Lung (tissue), 12 donors: ENCODE measurements around the gene MED13L. TPM values are rescaled to one million over a fixed set of nuclear protein-coding genes. Genes with fewer than 3 reads are reported as not detected.

Source experiments
- ATAC-seq: fragments of 200-7000 bp; cut with Tn5 transposase; one replicate; pipeline ENCODE4 v1.9.1; 2020; ENCODE audit warnings: moderate number of reproducible peaks; ENCODE audit not compliant: insufficient read depth, low FRiP score
- DNase-seq, 3 donors: peaks; one replicate each; pipeline ENCODE4 v3.0.0-alpha.2; 2013 to 2017
- H3K27ac ChIP-seq, 2 donors: one replicate each; pipeline ENCODE4 v1.5.1; 2013; ENCODE audit warnings: mild to moderate bottlenecking in 2 of 2, moderate library complexity in 2 of 2, control low read depth in 1 of 2, inconsistent platforms in 1 of 2, low read depth in 1 of 2, low read length in 1 of 2
- H3K27me3 ChIP-seq, 3 donors: one replicate each; pipeline ENCODE4 v1.5.1; 2013; ENCODE audit warnings: low read length in 2 of 3; ENCODE audit not compliant: control insufficient read depth in 3 of 3, insufficient read depth in 3 of 3
- H3K36me3 ChIP-seq, 4 donors: one replicate each; pipeline ENCODE4 v1.5.1; 2013; ENCODE audit warnings: low read length in 4 of 4, mild to moderate bottlenecking in 1 of 4, moderate library complexity in 1 of 4; ENCODE audit not compliant: control insufficient read depth in 4 of 4, insufficient read depth in 4 of 4
- H3K4me1 ChIP-seq, 5 donors: one replicate each; pipeline ENCODE4 v1.5.1; 2013; ENCODE audit warnings: low read length in 5 of 5, mild to moderate bottlenecking in 2 of 5, moderate library complexity in 1 of 5; ENCODE audit not compliant: control insufficient read depth in 5 of 5, insufficient read depth in 5 of 5
- H3K4me3 ChIP-seq: one replicate; pipeline ENCODE4 v1.5.1; 2013; ENCODE audit warnings: mild to moderate bottlenecking, control low read depth, moderate library complexity
- H3K9ac ChIP-seq, 2 donors: one replicate each; pipeline ENCODE4 v1.5.1; 2013; ENCODE audit warnings: low read length in 2 of 2, control low read depth in 1 of 2; ENCODE audit not compliant: insufficient read depth in 1 of 2
- H3K9me3 ChIP-seq, 4 donors: one replicate each; pipeline ENCODE4 v1.5.1; 2013; ENCODE audit warnings: low read length in 3 of 4, mild to moderate bottlenecking in 1 of 4, moderate library complexity in 1 of 4; ENCODE audit not compliant: control insufficient read depth in 4 of 4, insufficient read depth in 3 of 4
- WGBS, 2 donors: extraction: QIAGEN DNeasy Blood & Tissue Kit; methylation state at CpG; one replicate each; pipeline ENCODE4 v1.1.7; 2013; 5-methylcytosine and 5-hydroxymethylcytosine counted together
- polyA plus RNA-seq, 2 donors: library from polyadenylated mRNA; stranded (reverse); fragments of 200-250 nt; gene quantifications; one replicate each; pipeline ENCODE4 v1.2.1, GENCODE V29; 2013
- total RNA-seq, 2 donors: library from RNA; depleted of rRNA in 1 of 2; stranded (reverse); fragments of >200 nt in 1 of 2; gene quantifications; one replicate each; pipeline ENCODE4 v1.2.1, GENCODE V29; 2014 to 2021
- TF ChIP-seq, protein P1 (sequence below): IDR thresholded peaks from 2 replicates; pipeline ENCODE4 v1.5.1; 2012; ENCODE audit warnings: mild to moderate bottlenecking; ENCODE audit errors: control extremely low read depth, extremely low read depth
- donor health status: control.
- donor health status: control.
- donor health status: Bipolar disorder and iron deficiency.
- donor health status: healthy.
- donor health status: DM: yes; HTN: yes; CAD: no.

The MED13L gene
- total and polyA plus RNA-seq, 4 donors: 18.2 to 329 (median 71.4) TPM

DNA sequence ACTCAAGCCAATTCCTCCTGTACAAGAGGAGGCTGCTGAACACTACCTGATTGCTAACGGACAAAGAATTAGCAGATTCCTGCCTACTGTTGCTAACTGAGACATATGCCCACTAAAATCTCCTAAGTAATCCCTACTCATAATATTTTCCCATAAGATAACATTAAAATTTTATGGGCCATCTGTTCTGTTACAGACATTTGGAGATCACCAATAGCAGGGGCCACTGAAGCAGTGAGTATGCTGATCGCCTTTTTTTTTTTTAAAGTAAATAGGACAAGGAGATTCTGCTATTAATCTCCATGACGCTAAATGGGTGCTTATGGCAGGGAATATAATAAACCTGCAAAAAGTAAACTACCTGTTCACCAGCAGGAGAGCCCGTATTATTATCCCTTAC, 292.9 kb downstream of the MED13L start:
- Histone ChIP-seq H3K9me3 (no peaks in the 10 kb centered on the region), H3K27ac (no peak overlapping the region), H3K4me3 (no peak overlapping the region), H3K4me1 (peaks cover 0 to 11% (median 5%) of the 10 kb centered on the region in 5 donors), H3K36me3 (peaks cover 18 to 43% (median 23%) of the 10 kb centered on the region in 4 donors), H3K27me3 (no peaks in the 10 kb centered on the region), H3K9ac (no peak overlapping the region)
- 96 to 98% methylated on average over 4 of the region's 4 CpGs for WGBS, 2 donors
- no peak for DNase-seq
- TF ChIP-seq, protein P1, sequence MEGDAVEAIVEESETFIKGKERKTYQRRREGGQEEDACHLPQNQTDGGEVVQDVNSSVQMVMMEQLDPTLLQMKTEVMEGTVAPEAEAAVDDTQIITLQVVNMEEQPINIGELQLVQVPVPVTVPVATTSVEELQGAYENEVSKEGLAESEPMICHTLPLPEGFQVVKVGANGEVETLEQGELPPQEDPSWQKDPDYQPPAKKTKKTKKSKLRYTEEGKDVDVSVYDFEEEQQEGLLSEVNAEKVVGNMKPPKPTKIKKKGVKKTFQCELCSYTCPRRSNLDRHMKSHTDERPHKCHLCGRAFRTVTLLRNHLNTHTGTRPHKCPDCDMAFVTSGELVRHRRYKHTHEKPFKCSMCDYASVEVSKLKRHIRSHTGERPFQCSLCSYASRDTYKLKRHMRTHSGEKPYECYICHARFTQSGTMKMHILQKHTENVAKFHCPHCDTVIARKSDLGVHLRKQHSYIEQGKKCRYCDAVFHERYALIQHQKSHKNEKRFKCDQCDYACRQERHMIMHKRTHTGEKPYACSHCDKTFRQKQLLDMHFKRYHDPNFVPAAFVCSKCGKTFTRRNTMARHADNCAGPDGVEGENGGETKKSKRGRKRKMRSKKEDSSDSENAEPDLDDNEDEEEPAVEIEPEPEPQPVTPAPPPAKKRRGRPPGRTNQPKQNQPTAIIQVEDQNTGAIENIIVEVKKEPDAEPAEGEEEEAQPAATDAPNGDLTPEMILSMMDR: no peak
- no peak for ATAC-seq

DNA sequence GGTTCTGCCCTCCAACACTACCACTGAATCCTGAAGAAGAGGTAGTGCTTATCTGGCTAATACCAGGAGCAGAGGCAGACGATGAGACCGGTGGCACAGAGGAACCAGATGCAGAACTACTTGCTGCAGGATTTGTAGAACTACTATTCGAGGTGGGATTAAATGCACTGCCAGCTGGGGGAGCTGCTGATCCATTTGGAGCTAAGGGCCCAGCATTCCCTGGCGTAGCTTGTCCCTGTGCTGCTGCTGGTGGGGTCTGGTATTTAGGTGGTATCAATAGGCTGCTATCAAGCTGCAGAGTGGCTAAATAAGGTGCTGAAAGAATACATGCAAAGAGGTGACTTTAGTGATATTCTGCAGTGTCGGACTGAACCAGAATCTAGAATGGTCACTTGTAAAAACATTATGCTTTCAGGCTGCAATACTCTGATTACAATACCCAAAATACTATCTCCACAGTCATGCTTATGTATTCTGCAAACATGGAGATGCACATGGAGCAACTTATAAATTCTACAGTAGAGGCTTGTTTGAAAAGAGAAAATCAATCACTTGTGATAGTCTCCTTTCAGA, 294.2 kb downstream of the MED13L start:
- Histone ChIP-seq H3K9me3 (no peaks in the 10 kb centered on the region), H3K36me3 (peaks cover 19 to 41% (median 23%) of the 10 kb centered on the region in 4 donors), H3K27ac (no peak overlapping the region), H3K4me1 (peaks cover 0 to 3% (median 2%) of the 10 kb centered on the region in 5 donors), H3K27me3 (no peaks in the 10 kb centered on the region), H3K4me3 (no peak overlapping the region), H3K9ac (no peak overlapping the region)
- TF ChIP-seq, protein P1: no peak
- no peak for DNase-seq
- ATAC-seq: no peak
- 86 to 94% methylated on average over 5 of the region's 5 CpGs for WGBS, 2 donors

DNA sequence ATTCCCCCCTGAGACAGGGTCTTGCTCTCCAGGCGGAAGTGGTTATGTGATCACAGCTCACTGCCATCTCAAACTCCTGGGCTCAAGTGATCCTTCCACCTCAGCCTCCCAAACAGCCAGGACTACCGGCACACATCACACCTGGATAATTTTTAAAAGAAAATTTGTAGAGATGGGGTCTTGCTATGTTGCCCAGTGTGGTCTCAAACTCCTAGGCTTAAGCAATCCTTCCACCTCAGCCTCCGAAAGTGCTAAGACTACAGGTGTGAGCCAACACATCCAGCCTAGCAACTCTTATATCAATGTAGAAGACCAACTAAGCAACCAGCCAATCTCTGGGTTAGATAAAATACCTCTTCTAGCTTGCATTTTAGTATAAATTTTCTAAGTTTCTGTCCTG, 297.2 kb downstream of the MED13L start:
- TF ChIP-seq, protein P1: no peak
- Histone ChIP-seq H3K27me3 (no peaks in the 10 kb centered on the region), H3K4me1 (no peaks in the 10 kb centered on the region), H3K9me3 (no peaks in the 10 kb centered on the region), H3K9ac (no peak overlapping the region), H3K27ac (no peak overlapping the region), H3K4me3 (no peak overlapping the region), H3K36me3 (peaks cover 19 to 38% (median 22%) of the 10 kb centered on the region in 4 donors)
- ATAC-seq (no peak), DNase-seq (no peak)
- 96 to 97% methylated on average over 3 of the region's 3 CpGs for WGBS, 2 donors

DNA sequence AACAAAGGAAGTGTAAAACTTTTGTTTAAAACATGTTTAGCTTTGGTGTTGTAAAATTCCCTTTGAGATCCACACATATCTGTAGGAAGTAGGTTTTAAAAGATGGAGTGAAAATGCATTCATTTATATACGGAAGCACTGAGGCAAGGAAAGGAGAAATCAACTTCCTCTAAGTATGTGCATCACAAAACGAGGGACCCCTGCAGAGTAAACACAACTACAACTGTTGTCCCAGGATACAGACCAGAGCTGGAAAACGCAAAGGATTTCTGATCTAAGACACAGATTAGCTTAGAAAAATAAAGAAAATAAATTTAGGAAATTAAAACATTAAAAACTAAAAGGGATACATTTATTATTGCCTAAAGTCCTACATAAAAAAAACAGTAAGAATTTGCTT, 297.6 kb downstream of the MED13L start:
- 74 to 79% methylated on average over 3 of the region's 3 CpGs for WGBS, 2 donors
- Histone ChIP-seq H3K27me3 (no peaks in the 10 kb centered on the region), H3K9ac (no peak overlapping the region), H3K4me1 (no peaks in the 10 kb centered on the region), H3K9me3 (no peaks in the 10 kb centered on the region), H3K36me3 (peaks cover 20 to 43% (median 24%) of the 10 kb centered on the region in 4 donors), H3K27ac (no peak overlapping the region), H3K4me3 (no peak overlapping the region)
- DNase-seq: no peak
- no peak for ATAC-seq
- TF ChIP-seq, protein P1: no peak
